ENCODE measurements around the gene CACNB4. TPM values are rescaled to one million over a fixed set of nuclear protein-coding genes. Genes with fewer than 3 reads are reported as not detected.

CACNB4 gene
- total and polyA plus RNA-seq, 7 donors, result 0.23 to 4.4 (median 1.1) TPM

GRCh38 chr2:151981886-151982285, 117.0 kb downstream of the CACNB4 start:
- Histone ChIP-seq H3K4me1 (no peaks in the 10 kb centered on the region), H3K27me3 (no peaks in the 10 kb centered on the region), H3K36me3 (no peaks in the 10 kb centered on the region), H3K27ac (no peak overlapping the region), H3K4me3 (no peak overlapping the region), H3K9me3 (no peaks in the 10 kb centered on the region)
- DNase-seq, result no peak
- no peak for TF ChIP-seq POLR2A (IDR thresholded peaks at IDR 0.05)
- 93 to 97% methylated on average over 1 of the region's 1 CpG for WGBS, 2 donors
- intact Hi-C loops (cut with DNase I), result no loop called here

GRCh38 chr2:151979694-151980093, 119.2 kb downstream of the CACNB4 start:
- H3K36me3 ChIP-seq, result no peaks in the 10 kb centered on the region
- no peaks in the 10 kb centered on the region for H3K4me1 ChIP-seq
- H3K27ac ChIP-seq, result no peak overlapping the region
- TF ChIP-seq EP300 (IDR thresholded peaks at IDR 0.05) (no peak), POLR2AphosphoS5 (IDR thresholded peaks at IDR 0.05) (no peak), CTCF (IDR thresholded peaks at IDR 0.05) (no peak), POLR2A (IDR thresholded peaks at IDR 0.05) (no peak)
- no peaks in the 10 kb centered on the region for H3K9me3 ChIP-seq
- intact Hi-C loops (cut with DNase I), result no loop called here
- H3K27me3 ChIP-seq, result no peaks in the 10 kb centered on the region
- H3K4me3 ChIP-seq, result no peak overlapping the region
- WGBS, 2 donors, result 94 to 96% methylated on average over 3 of the region's 3 CpGs
- DNase-seq, result no peak

GRCh38 chr2:151978709-151979108, 120.1 kb downstream of the CACNB4 start:
- Histone ChIP-seq H3K9me3 (no peaks in the 10 kb centered on the region), H3K36me3 (no peaks in the 10 kb centered on the region), H3K27ac (no peak overlapping the region), H3K4me1 (no peaks in the 10 kb centered on the region), H3K4me3 (no peak overlapping the region), H3K27me3 (no peaks in the 10 kb centered on the region)
- TF ChIP-seq POLR2AphosphoS5 (IDR thresholded peaks at IDR 0.05), result no peak
- TF ChIP-seq POLR2A (IDR thresholded peaks at IDR 0.05), result no peak
- no peak for TF ChIP-seq EP300 (IDR thresholded peaks at IDR 0.05)
- TF ChIP-seq CTCF (IDR thresholded peaks at IDR 0.05), result no peak
- 91 to 94% methylated on average over 7 of the region's 7 CpGs for WGBS, 2 donors
- intact Hi-C loops (cut with DNase I), result no loop called here
- no peak for DNase-seq

GRCh38 chr2:151977631-151978030, 121.2 kb downstream of the CACNB4 start:
- Histone ChIP-seq H3K27me3 (no peaks in the 10 kb centered on the region), H3K9me3 (no peaks in the 10 kb centered on the region), H3K36me3 (no peaks in the 10 kb centered on the region), H3K4me1 (no peaks in the 10 kb centered on the region), H3K4me3 (no peak overlapping the region), H3K27ac (no peak overlapping the region)
- TF ChIP-seq POLR2AphosphoS5 (IDR thresholded peaks at IDR 0.05) (no peak), EP300 (IDR thresholded peaks at IDR 0.05) (no peak), POLR2A (IDR thresholded peaks at IDR 0.05) (no peak), CTCF (IDR thresholded peaks at IDR 0.05) (no peak)
- WGBS, 2 donors, result 84 to 87% methylated on average over 3 of the region's 3 CpGs
- intact Hi-C loops (cut with DNase I), result no loop called here
- no peak for DNase-seq

- WGBS, 2 donors, result 83 to 84% methylated on average over 2 of the region's 2 CpGs
- intact Hi-C loops (cut with DNase I), result no loop called here
- Histone ChIP-seq H3K27me3 (no peaks in the 10 kb centered on the region), H3K27ac (no peak overlapping the region), H3K36me3 (no peaks in the 10 kb centered on the region), H3K9me3 (no peaks in the 10 kb centered on the region), H3K4me3 (no peak overlapping the region), H3K4me1 (no peaks in the 10 kb centered on the region)
- TF ChIP-seq EP300 (IDR thresholded peaks at IDR 0.05) (no peak), CTCF (IDR thresholded peaks at IDR 0.05) (no peak), POLR2AphosphoS5 (IDR thresholded peaks at IDR 0.05) (no peak), POLR2A (IDR thresholded peaks at IDR 0.05) (no peak)
- no peak for DNase-seq
These were observed 121.9 kb downstream of the CACNB4 start for GRCh38 chr2:151976945-151977353.

All from sigmoid colon (tissue), 7 donors.